Measurements from ENCODE around the gene MERTK.

DNA sequence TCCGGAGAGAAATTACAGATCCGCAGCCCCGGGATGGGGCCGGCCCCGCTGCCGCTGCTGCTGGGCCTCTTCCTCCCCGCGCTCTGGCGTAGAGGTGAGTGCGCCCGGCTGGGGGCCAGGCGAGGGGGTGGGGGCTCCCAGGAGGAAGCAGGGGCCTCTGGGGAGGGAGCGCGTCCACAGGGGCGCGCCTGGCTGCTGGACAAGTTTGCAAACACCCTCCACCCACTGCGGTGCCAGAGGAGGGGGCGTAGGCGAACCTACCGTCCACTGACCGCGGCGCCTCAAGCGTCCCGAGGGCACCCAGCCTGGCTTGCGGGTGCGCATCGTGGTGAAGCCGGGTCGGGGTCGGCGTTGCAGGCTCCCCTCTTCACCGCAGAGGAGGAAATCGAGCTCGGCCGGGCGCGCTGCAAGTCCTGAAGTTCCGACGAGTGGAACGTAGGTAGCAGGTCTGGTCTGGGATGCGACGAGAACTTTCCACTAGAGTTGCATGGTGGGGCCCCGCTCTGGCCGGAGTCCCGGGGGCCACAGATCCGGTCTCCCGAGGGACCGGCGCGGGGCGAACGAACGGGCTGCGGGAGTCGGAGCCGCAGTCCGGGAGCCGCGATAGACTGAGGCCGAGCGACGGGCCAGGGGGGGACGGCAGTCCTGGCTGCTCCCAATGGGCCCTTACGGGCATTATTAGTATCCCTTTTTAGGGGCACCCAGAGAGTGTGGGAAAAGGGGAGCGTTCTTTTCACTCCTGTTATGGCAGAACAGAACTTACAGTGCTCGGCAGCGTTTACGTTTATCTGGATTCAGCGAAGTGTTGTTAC, 502 bp downstream of the MERTK start:
- TF ChIP-seq, protein P1, sequence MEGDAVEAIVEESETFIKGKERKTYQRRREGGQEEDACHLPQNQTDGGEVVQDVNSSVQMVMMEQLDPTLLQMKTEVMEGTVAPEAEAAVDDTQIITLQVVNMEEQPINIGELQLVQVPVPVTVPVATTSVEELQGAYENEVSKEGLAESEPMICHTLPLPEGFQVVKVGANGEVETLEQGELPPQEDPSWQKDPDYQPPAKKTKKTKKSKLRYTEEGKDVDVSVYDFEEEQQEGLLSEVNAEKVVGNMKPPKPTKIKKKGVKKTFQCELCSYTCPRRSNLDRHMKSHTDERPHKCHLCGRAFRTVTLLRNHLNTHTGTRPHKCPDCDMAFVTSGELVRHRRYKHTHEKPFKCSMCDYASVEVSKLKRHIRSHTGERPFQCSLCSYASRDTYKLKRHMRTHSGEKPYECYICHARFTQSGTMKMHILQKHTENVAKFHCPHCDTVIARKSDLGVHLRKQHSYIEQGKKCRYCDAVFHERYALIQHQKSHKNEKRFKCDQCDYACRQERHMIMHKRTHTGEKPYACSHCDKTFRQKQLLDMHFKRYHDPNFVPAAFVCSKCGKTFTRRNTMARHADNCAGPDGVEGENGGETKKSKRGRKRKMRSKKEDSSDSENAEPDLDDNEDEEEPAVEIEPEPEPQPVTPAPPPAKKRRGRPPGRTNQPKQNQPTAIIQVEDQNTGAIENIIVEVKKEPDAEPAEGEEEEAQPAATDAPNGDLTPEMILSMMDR (conservative IDR thresholded peaks at IDR 0.05) = no peak
- no peak for TF ChIP-seq ZFX (IDR thresholded peaks at IDR 0.05)

Data from C4-2B (cell line).